Lower leg skin (tissue), 4 donors: Measurements from ENCODE around the gene POU2AF3. TPM values are rescaled to one million over a fixed set of nuclear protein-coding genes. Genes with fewer than 3 reads are reported as not detected.
"Not testable (repeated sequence)": the region's sequence is repeated elsewhere in the genome, so short reads cannot be mapped to it uniquely, and the experiment has no call there.

Experiments used
- DNase-seq, 2 donors: peaks; one replicate each; pipeline ENCODE4 v3.0.0-alpha.2; 2019; ENCODE audit warnings: low spot score in 2 of 2
- H3K4me3 ChIP-seq: fragments of 200-600 bp; sonication (generic); 2 replicates; pipeline ENCODE4 v1.5.1; 2017; ENCODE audit warnings: mild to moderate bottlenecking, low read depth; ENCODE audit not compliant: poor library complexity, severe bottlenecking
- CTCF ChIP-seq, 3 donors: fragments of 450-650 bp; IDR thresholded peaks; one replicate each; pipeline ENCODE4 v1.5.1; 2016; ENCODE audit warnings: antibody characterized with exemption in 3 of 3, mild to moderate bottlenecking in 3 of 3, moderate library complexity in 2 of 3
- POLR2A ChIP-seq, 2 donors: fragments of 450-650 bp; IDR thresholded peaks; one replicate each; pipeline ENCODE4 v1.6.1; 2016 to 2017; ENCODE audit warnings: antibody characterized with exemption in 2 of 2, mild to moderate bottlenecking in 1 of 2, moderate library complexity in 1 of 2
- WGBS, 2 donors: methylation state at CpG; one replicate each; pipeline ENCODE4 v1.1.5; 2018; 5-methylcytosine and 5-hydroxymethylcytosine counted together
- intact Hi-C: fragments of 100-400 bp; cut with DNase I; formaldehyde crosslinking; loops from one replicate; pipeline ENCODE4 v1.15.0; 2023; ENCODE audit warnings: low total_unique reads
- total RNA-seq, 4 donors: library from RNA; depleted of rRNA; stranded (reverse); fragments of >200 nt; gene quantifications; one replicate each; pipeline ENCODE4 v1.1.0, GENCODE V29; 2016

The POU2AF3 gene
- total RNA-seq, 4 donors from 2014 or later = not detected

GRCh38 chr11:111312076-111312475, 13.7 kb downstream of the POU2AF3 start:
- H3K4me3 ChIP-seq = no peak overlapping the region
- WGBS, 2 donors = 65 to 81% methylated on average over 1 of the region's 1 CpG
- DNase-seq = no peak
- TF ChIP-seq POLR2A (IDR thresholded peaks at IDR 0.05) = no peak
- no peak for TF ChIP-seq CTCF (IDR thresholded peaks at IDR 0.05)
- intact Hi-C loops = no loop called here

GRCh38 chr11:111319296-111319695, 20.9 kb downstream of the POU2AF3 start:
- H3K4me3 ChIP-seq = no peak overlapping the region
- TF ChIP-seq POLR2A (IDR thresholded peaks at IDR 0.05) (no peak), CTCF (IDR thresholded peaks at IDR 0.05) (no peak)
- no peak for DNase-seq
- intact Hi-C loops = no loop called here
- WGBS, 2 donors = 81 to 87% methylated on average over 6 of the region's 6 CpGs

GRCh38 chr11:111320199-111320598, 21.9 kb downstream of the POU2AF3 start:
- DNase-seq, intact Hi-C loops, H3K4me3 ChIP-seq: not testable (repeated sequence)
- 85 to 87% methylated on average over 6 of the region's 6 CpGs for WGBS, 2 donors

- no peak overlapping the region for H3K4me3 ChIP-seq
- WGBS, 2 donors = 79 to 86% methylated on average over 5 of the region's 5 CpGs
- intact Hi-C loops = no loop called here
- TF ChIP-seq CTCF (IDR thresholded peaks at IDR 0.05) = no peak
- TF ChIP-seq POLR2A (IDR thresholded peaks at IDR 0.05) = no peak
- no peak for DNase-seq
Measured at GRCh38 chr11:111320728-111321568, 22.6 kb downstream of the POU2AF3 start.

- 95 to 96% methylated on average over 2 of the region's 2 CpGs for WGBS, 2 donors
- no peak overlapping the region for H3K4me3 ChIP-seq
- DNase-seq = no peak
- TF ChIP-seq POLR2A (IDR thresholded peaks at IDR 0.05) = no peak
- TF ChIP-seq CTCF (IDR thresholded peaks at IDR 0.05) = no peak
- intact Hi-C loops = no loop called here
Measured at GRCh38 chr11:111322534-111322933, 24.2 kb downstream of the POU2AF3 start.

GRCh38 chr11:111324277-111324720, 26.0 kb downstream of the POU2AF3 start:
- 32 to 39% methylated on average over 5 of the region's 5 CpGs for WGBS, 2 donors
- no peak for TF ChIP-seq POLR2A (IDR thresholded peaks at IDR 0.05)
- no peak for TF ChIP-seq CTCF (IDR thresholded peaks at IDR 0.05)
- H3K4me3 ChIP-seq = no peak overlapping the region
- DNase-seq = no peak
- intact Hi-C loops = no loop called here
